HCT116 (cell line): Measurements from ENCODE around the gene ACP4. TPM values are rescaled to one million over a fixed set of nuclear protein-coding genes. Genes with fewer than 3 reads are reported as not detected.

Experiments
- ATAC-seq: fragments of 200-7000 bp; cut with Tn5 transposase; 2 replicates; pipeline ENCODE4 v1.9.1; 2020; ENCODE audit warnings: mild to moderate bottlenecking, moderate library complexity
- BruUV-seq: library from RNA; stranded (reverse); fragments of 400-500 nt; replicated peaks from 2 replicates; lab custom pipeline; 2021; lab: Mats Ljungman, UMichigan
- CTCF ChIA-PET: fragments of 300-600 bp; sonication (Branson Sonifier 250); formaldehyde crosslinking; loops from one replicate; lab custom pipeline; 2021; ENCODE audit warnings: antibody characterized with exemption; lab: Charles Lee
- POLR2A ChIA-PET: fragments of 300-600, 350-600 bp; sonication (Branson Sonifier 250); formaldehyde crosslinking; loops from one replicate; lab custom pipeline; 2021; ENCODE audit warnings: antibody characterized with exemption; lab: Charles Lee
- RAD21 ChIA-PET, 2 experiments: fragments of 300-600 bp; sonication (Branson Sonifier 250); formaldehyde crosslinking; loops; one replicate each; lab custom pipeline; 2023; ENCODE audit warnings: low total read pairs in 2 of 2; ENCODE audit not compliant: uncharacterized antibody in 2 of 2, unreplicated experiment in 2 of 2, low non-redundant PET in 1 of 2; lab: Charles Lee
- DNase-seq: peaks from one replicate; pipeline ENCODE4 v3.0.0-alpha.2; 2010; ENCODE audit warnings: low read depth, low spot score
- H2AFZ ChIP-seq: fragments of 200-600 bp; shearing (Covaris generic), sonication (generic); 2 replicates; pipeline ENCODE4 v1.6.1; 2017; ENCODE audit warnings: low read depth, mixed run types, mixed read lengths, antibody characterized with exemption, low read length; ENCODE audit not compliant: poor library complexity, severe bottlenecking
- H3K27ac ChIP-seq: 2 replicates; pipeline ENCODE4 v1.5.1; 2012; ENCODE audit warnings: low read depth, low read length
- H3K27me3 ChIP-seq: fragments of 200-600 bp; sonication (generic); 2 replicates; pipeline ENCODE4 v1.6.1; 2016; ENCODE audit warnings: mixed run types, low read length, mixed read lengths; ENCODE audit not compliant: insufficient read depth
- H3K36me3 ChIP-seq, 2 experiments: fragments of 200-500 bp in 1 of 2; fragments of 200-600 bp in 1 of 2; sonication (Bioruptor generic) in 1 of 2; sonication (generic) in 1 of 2; 2 replicates each; pipeline versions ENCODE4 v1.5.1 to v1.6.1; 2014 to 2016; ENCODE audit warnings: low read length in 2 of 2, inconsistent platforms in 1 of 2, mixed read lengths in 1 of 2, mixed run types in 1 of 2; ENCODE audit not compliant: insufficient read depth in 2 of 2, control insufficient read depth in 1 of 2
- H3K4me1 ChIP-seq, 2 experiments: fragments of 200-600 bp in 1 of 2; sonication (generic) in 1 of 2; 2 replicates each; pipeline versions ENCODE4 v1.5.1 to v1.6.1; 2012 to 2017; ENCODE audit warnings: low read length in 2 of 2, inconsistent platforms in 1 of 2, mild to moderate bottlenecking in 1 of 2, mixed read lengths in 1 of 2, mixed run types in 1 of 2, moderate library complexity in 1 of 2; ENCODE audit not compliant: insufficient read depth in 2 of 2, control insufficient read depth in 1 of 2
- H3K4me2 ChIP-seq: fragments of 200-600 bp; sonication (generic); 2 replicates; pipeline ENCODE4 v1.6.1; 2017; ENCODE audit warnings: mixed run types, low read length, mixed read lengths
- H3K4me3 ChIP-seq, 2 experiments: fragments of 200-600 bp in 1 of 2; sonication (generic) in 1 of 2; replicated peaks in 1 of 2; 2 replicates each; pipeline ENCODE4 v1.5.1; 2011 to 2016; ENCODE audit warnings: low read length in 2 of 2, control low read depth in 1 of 2, low read depth in 1 of 2, mild to moderate bottlenecking in 1 of 2, mixed read lengths in 1 of 2, mixed run types in 1 of 2
- H3K79me2 ChIP-seq: fragments of 200-600 bp; sonication (generic); 2 replicates; pipeline ENCODE4 v1.6.1; 2017; ENCODE audit warnings: mild to moderate bottlenecking, mixed run types, low read length, moderate library complexity, mixed read lengths; ENCODE audit not compliant: insufficient read depth
- H3K9ac ChIP-seq: fragments of 200-600 bp; sonication (generic); 2 replicates; pipeline ENCODE4 v1.6.1; 2016; ENCODE audit warnings: low read length, mixed read lengths
- H3K9me2 ChIP-seq: fragments of 200-600 bp; sonication (generic), shearing (Covaris generic); 2 replicates; pipeline ENCODE4 v1.6.1; 2017; ENCODE audit warnings: mixed run types, mild to moderate bottlenecking, moderate library complexity; ENCODE audit not compliant: insufficient read depth
- H3K9me3 ChIP-seq, 2 experiments: fragments of 200-500 bp in 1 of 2; fragments of 200-600 bp in 1 of 2; sonication (Bioruptor generic) in 1 of 2; sonication (generic) in 1 of 2; 2 replicates each; pipeline ENCODE4 v1.6.1; 2014 to 2017; ENCODE audit warnings: low read length in 2 of 2, mixed read lengths in 2 of 2, inconsistent platforms in 1 of 2, low read depth in 1 of 2, mild to moderate bottlenecking in 1 of 2, mixed run types in 1 of 2, moderate library complexity in 1 of 2; ENCODE audit not compliant: control insufficient read depth in 1 of 2, insufficient read depth in 1 of 2
- H4K20me1 ChIP-seq: fragments of 200-600 bp; sonication (generic), shearing (Covaris generic); 2 replicates; pipeline ENCODE4 v1.6.1; 2017; ENCODE audit warnings: mixed run types, mild to moderate bottlenecking, moderate library complexity; ENCODE audit not compliant: insufficient read depth
- CEBPB ChIP-seq: IDR thresholded peaks from 2 replicates; pipeline ENCODE4 v1.6.1; 2012; ENCODE audit warnings: low read depth
- ELF1 ChIP-seq: IDR thresholded peaks from 2 replicates; pipeline ENCODE4 v1.6.1; 2012; ENCODE audit warnings: low read depth, borderline replicate concordance
- EZH2phosphoT487 ChIP-seq: fragments of 200-600 bp; IDR thresholded peaks from 2 replicates; pipeline ENCODE4 v1.6.1; 2018; ENCODE audit warnings: antibody characterized with exemption, borderline replicate concordance
- POLR2AphosphoS5 ChIP-seq: IDR thresholded peaks from 2 replicates; pipeline ENCODE4 v1.6.1; 2011; ENCODE audit warnings: mild to moderate bottlenecking, low read depth, low read length, moderate library complexity
- RAD21 ChIP-seq: IDR thresholded peaks from 2 replicates; pipeline ENCODE4 v1.6.1; 2012; ENCODE audit warnings: low read depth, mild to moderate bottlenecking
- SIN3A ChIP-seq: IDR thresholded peaks from 2 replicates; pipeline ENCODE4 v1.6.1; 2012; ENCODE audit warnings: low read depth
- SP1 ChIP-seq: IDR thresholded peaks from 2 replicates; pipeline ENCODE4 v1.6.1; 2012; ENCODE audit warnings: low read depth
- intact Hi-C: fragments of 100-400 bp; cut with micrococcal nuclease; formaldehyde crosslinking; loops from 2 replicates; pipeline ENCODE4 v1.10.0; 2022
- total RNA-seq: library from RNA; stranded (reverse); gene quantifications from one replicate; pipeline ENCODE4 v1.2.1, GENCODE V29; 2021; ENCODE audit not compliant: unreplicated experiment
- TF ChIP-seq, protein P1 (sequence below): IDR thresholded peaks from 2 replicates; pipeline ENCODE4 v1.6.1; 2011; ENCODE audit warnings: mild to moderate bottlenecking, low read length, moderate library complexity; ENCODE audit not compliant: insufficient replicate concordance; ENCODE audit errors: extremely low read depth

Gene ACP4
- total RNA-seq, 1 experiment from 2014 or later: not detected

DNA sequence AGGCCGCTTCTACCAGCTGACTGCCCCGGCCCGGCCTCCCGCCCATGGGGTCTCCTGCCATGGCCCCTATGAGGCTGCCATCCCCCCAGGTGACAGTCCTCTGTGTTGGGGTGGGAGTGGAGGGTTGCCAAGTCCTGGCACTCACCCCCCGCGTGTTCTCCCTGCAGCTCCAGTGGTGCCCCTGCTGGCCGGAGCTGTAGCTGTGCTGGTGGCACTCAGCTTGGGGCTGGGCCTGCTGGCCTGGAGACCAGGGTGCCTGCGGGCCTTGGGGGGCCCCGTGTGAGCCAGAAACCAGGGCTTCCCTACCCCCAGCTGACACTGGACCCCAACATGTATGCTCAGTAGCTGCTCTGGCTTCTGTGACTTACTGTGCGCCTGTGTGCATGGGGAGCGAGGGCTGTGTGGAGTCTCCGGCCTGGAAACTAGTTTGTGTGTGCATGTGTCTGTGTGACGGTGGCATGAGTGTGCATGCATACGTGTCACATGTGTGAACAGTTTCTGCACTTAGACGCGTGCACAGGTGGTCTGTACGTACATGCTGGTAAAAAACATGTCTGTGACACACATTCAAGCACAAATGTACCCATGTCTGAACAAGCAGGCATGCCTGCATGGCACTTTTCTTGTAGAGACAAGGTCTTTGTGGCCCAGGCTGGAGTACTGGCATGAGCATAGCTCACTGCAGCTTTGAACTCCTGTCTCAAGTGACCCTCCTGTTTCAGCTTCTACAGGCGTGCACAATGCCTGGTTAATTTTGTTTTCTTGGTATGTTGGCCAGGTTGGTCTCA is 4.9 kb downstream of the ACP4 start (continued):
- TF ChIP-seq, protein P1, sequence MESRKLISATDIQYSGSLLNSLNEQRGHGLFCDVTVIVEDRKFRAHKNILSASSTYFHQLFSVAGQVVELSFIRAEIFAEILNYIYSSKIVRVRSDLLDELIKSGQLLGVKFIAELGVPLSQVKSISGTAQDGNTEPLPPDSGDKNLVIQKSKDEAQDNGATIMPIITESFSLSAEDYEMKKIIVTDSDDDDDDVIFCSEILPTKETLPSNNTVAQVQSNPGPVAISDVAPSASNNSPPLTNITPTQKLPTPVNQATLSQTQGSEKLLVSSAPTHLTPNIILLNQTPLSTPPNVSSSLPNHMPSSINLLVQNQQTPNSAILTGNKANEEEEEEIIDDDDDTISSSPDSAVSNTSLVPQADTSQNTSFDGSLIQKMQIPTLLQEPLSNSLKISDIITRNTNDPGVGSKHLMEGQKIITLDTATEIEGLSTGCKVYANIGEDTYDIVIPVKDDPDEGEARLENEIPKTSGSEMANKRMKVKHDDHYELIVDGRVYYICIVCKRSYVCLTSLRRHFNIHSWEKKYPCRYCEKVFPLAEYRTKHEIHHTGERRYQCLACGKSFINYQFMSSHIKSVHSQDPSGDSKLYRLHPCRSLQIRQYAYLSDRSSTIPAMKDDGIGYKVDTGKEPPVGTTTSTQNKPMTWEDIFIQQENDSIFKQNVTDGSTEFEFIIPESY: peak; percentile 11
- TF ChIP-seq RAD21 (no peak), POLR2AphosphoS5 (peak; percentile 54), ELF1 (no peak; the same call in 1 of the 2 replicates)
- TF ChIP-seq, all 23 proteins: peak for 8

DNA sequence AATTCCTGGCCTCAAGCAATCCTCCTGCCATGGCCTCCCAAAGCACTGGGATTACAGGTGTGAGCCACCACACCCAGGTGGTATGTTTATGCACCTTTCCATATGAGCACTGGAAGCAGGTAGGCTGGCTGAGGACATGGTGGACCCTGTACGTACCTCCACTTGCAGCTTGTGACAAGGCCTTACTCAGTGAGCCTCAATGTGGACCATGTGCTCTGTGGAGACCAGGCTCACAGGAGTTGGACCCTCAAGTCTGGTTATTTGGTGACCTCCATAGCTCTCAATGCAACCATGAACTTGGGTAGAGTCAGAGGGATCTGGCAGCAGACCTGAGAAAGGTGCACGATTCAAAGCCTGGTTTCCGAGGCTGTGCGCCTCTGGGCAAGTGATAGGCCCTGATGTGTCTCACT is 5.5 kb downstream of the ACP4 start:
- DNase-seq (no peak), ATAC-seq (peak; percentile 16)
- H3K9me2 ChIP-seq: no peaks in the 10 kb centered on the region
- peak overlapping the region; percentile 40 for H3K27ac ChIP-seq
- ChIA-PET RAD21 (interaction anchor here in 1 of 2 experiments (1.5 kb wide), 1 partner anchor 127 kb away, joined by 4 read pairs; no protein-coding TSS in a partner anchor), POLR2A (interaction anchor here (2.0 to 3.5 kb wide), 2 partner anchors 9 to 222 kb away, joined by 4 to 19 read pairs; no protein-coding TSS in a partner anchor), CTCF (interaction anchor here (1.0 to 3.1 kb wide), 6 partner anchors 9 to 226 kb away, joined by 4 to 19 read pairs (median 7); no protein-coding TSS in a partner anchor)
- peaks cover 40% of the 10 kb centered on the region; the same call in 1 of the 2 replicates for H4K20me1 ChIP-seq
- H2AFZ ChIP-seq: no peak overlapping the region
- peaks cover 30 to 36% of the 10 kb centered on the region in 2 experiments; a peak in 3 of 4 replicates for H3K36me3 ChIP-seq
- 0 out of 2 replicates have a peak, but pooled peaks have one; percentile 7 for TF ChIP-seq SP1
- TF ChIP-seq CEBPB: no peak
- 0 out of 2 replicates have a peak, but pooled peaks have one; percentile 33 for TF ChIP-seq SIN3A
- TF ChIP-seq EZH2phosphoT487: no peak
- no peak overlapping the region for H3K4me3 ChIP-seq
- peaks cover 11 to 32% of the 10 kb centered on the region in 2 experiments; a peak in 3 of 4 replicates for H3K4me1 ChIP-seq
- peaks cover 34% of the 10 kb centered on the region for H3K79me2 ChIP-seq
- H3K27me3 ChIP-seq: no peaks in the 10 kb centered on the region
- no peak overlapping the region for H3K4me2 ChIP-seq
- BruUV-seq: no TSS peak
- intact Hi-C loops: no loop called here
- no peaks in the 10 kb centered on the region for H3K9me3 ChIP-seq
- H3K9ac ChIP-seq: no peak overlapping the region
